Measurements from ENCODE around the gene NET1.
"Not testable (repeated sequence)": the region's sequence is repeated elsewhere in the genome, so short reads cannot be mapped to it uniquely, and the experiment has no call there.

NET1 gene

GRCh38 chr10:5461914-5462840, 49.8 kb downstream of the NET1 start:
- no peak for DNase-seq (ENCODE audit: low read depth in 2 of 2, low spot score in 1 of 2)

DNA sequence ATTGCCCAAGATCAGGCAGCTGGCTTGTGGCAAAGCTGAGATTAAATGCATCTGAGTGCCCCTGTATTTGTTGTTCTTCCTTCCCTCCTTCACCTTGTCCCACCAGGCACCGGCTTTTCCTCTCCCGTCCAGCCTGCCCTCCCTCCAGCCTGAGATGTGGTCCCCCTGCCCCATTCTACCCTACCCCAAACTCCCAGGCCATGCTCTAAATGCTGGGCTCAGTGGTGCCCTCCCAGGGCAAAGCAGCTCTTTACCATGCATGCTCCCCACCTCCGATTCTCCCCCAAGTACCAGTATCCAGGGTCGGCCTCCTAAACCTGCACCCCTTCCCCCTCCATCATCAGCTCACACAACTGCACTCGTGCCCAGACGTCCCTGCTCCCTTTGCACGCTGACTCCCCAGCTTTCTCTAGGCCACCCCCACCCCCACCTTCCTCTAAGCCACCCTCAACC, 50.5 kb downstream of the NET1 start:
- DNase-seq (ENCODE audit: low read depth in 2 of 2, low spot score in 1 of 2), result no peak

DNA sequence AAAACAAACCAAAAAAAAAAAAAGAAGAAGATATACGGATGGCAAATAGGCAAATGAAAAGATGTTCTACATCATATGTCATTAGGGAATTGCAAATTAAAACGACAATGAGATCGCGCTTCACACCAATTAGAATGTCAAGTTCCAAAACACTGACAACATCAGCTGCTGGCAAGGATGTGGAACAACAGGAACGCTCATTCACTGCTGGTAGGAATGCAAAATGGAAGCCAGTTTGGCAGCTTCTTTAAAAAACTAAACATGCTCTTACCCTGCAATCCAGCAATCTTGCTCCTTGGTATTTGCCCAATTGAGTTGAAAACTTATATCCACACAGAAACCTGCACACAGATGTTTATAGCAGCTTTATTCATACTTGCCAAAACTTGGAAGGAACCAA, 52.2 kb downstream of the NET1 start:
- DNase-seq (ENCODE audit: low read depth in 2 of 2, low spot score in 1 of 2), result no peak

- no peak for DNase-seq (ENCODE audit: low read depth in 2 of 2, low spot score in 1 of 2)
These were observed 53.7 kb downstream of the NET1 start for GRCh38 chr10:5465976-5466450.

GRCh38 chr10:5466451-5467206, 54.3 kb downstream of the NET1 start:
- DNase-seq (ENCODE audit: low read depth in 2 of 2, low spot score in 1 of 2), result no peak

- no peak for DNase-seq (ENCODE audit: low read depth in 2 of 2, low spot score in 1 of 2)
These were observed 54.8 kb downstream of the NET1 start for GRCh38 chr10:5467207-5467535.

DNA sequence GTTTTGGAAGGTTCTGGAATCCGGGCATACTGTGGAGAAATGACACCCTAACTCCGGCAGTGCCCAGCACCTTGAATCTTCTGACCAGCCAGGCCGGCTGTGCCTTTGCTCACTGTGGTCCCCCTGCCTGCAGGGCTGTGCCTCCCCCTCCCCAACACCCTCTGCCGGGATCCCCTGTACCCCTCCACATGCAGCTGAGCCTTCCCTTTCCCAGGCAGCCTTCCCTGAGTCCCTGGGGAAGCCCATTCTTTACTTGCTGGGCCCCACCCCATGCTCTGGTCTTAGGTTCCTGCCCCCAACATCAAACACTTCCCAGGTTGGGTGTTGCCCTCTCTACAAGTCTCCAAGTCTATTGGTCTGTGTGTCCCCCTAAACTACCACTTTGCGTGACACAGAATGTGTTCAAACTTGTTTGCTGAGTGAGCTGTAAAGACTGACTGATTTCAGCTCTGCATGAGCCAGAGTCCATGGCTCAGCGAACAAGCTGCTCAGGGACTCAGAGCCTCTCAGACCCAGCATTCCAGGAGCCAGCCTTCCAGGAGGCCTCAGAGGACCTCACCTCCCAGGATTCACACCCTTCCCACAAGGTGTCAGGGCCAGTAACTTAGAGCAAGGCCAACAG, 55.4 kb downstream of the NET1 start:
- no peak for DNase-seq (ENCODE audit: low read depth in 2 of 2, low spot score in 1 of 2)

DNA sequence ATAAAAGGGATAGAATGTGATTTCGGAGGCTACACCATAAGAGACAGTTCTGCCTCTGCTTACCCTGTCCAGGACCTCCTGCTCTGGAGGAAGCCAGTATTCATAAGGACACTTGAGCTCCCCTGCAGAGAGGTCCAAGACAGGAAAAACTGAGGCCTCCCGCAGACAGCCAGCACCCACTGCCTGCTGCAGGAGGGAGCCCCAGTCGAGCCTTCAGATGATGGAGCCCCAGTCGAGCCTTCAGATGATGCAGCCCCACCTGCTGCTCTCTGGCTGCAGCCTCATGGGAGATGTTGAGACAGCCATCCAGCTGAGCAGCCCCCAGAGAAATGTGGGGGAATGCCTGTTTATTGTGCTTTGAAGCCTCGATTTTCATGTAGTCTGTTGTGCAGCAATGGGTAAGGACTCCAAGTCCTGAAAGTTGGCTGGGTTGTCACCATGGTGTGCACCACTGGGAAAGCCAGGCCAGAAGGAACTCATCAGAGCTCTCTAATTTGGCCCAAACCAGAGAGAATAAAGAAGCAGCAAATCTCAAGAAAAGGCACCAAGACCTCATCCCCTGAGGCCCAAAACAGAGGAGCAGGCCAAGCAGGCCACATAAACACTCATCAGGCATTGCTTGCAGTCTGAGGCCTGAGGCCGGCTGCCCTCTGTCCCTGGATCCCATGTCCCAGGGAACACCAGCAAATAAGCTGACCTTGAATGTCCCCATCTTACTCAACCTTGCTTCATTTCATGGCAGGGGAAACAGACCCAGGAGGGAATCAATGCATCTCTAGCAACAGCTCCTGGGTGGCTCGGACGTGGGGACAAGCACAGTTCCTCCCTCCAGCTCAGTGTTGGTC, 56.1 kb downstream of the NET1 start:
- no peak for DNase-seq (ENCODE audit: low read depth in 2 of 2, low spot score in 1 of 2)

- no peak for DNase-seq (ENCODE audit: low read depth in 2 of 2, low spot score in 1 of 2)
These were observed 57.1 kb downstream of the NET1 start for GRCh38 chr10:5469353-5470061.

DNA sequence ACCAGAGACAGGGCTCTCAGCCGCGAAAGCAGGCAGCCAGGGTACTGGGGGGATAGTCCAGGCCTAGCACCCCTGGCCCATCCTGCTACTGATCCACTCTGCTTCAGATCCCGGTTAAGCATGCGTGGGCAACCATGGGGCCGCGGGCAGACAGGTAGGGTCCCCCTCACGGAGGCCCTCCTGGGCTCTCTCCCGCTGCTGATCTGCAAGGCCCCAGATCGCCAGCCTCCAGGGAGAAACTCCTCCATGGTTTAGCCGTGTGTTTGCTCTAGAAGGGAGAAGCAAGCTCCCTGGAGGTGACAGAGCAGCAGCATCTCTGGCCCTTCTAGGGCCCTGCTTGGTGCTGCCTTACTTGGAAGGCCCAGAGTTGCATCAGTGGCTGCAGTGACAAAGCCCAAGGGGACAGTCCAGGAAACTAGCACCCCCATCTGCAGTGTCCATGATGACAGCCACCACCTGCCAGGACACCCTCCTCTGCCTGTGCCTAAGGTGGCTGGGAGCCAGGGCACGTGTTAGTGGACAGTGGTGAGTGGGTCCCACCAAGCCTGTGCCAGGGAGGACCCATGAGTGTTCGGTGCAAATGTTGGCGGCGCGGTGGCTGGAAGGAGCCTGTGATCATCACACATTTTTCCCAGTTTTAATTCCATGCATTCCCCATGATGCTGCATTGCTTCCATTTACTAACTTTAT, 57.9 kb downstream of the NET1 start:
- DNase-seq (ENCODE audit: low read depth in 2 of 2, low spot score in 1 of 2), result no peak

- not testable (repeated sequence) for DNase-seq (ENCODE audit: low read depth in 2 of 2, low spot score in 1 of 2)
These were observed 62.3 kb downstream of the NET1 start for GRCh38 chr10:5474642-5475041.

DNA sequence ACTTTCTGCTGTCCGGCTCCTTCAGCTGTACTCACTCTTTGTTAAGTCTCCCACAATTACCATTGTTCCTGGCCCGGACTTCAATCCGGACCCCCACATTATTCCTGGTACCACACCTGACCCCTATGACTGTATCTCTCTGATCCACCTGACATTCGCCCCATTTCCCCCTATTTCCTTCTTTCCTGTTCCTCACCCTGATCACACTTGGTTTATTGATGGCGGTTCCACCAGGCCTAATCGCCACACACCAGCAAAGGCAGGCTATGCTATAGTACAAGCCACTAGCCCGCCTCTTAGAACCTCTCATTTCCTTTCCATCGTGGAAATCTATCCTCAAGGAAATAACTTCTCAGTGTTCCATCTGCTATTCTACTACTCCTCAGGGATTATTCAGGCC, 62.7 kb downstream of the NET1 start:
- not testable (repeated sequence) for DNase-seq (ENCODE audit: low read depth in 2 of 2, low spot score in 1 of 2)

- DNase-seq (ENCODE audit: low read depth in 2 of 2, low spot score in 1 of 2), result not testable (repeated sequence)
These were observed 63.8 kb downstream of the NET1 start for GRCh38 chr10:5475974-5476807.

- no peak for DNase-seq (ENCODE audit: low read depth in 2 of 2, low spot score in 1 of 2)
These were observed 64.7 kb downstream of the NET1 start for GRCh38 chr10:5476918-5477525.

GRCh38 chr10:5477948-5478693, 65.8 kb downstream of the NET1 start:
- DNase-seq (ENCODE audit: low read depth in 2 of 2, low spot score in 1 of 2), result no peak

- no peak for DNase-seq (ENCODE audit: low read depth in 2 of 2, low spot score in 1 of 2)
These were observed 66.4 kb downstream of the NET1 start for GRCh38 chr10:5478694-5479305.

GRCh38 chr10:5479481-5480161, 67.3 kb downstream of the NET1 start:
- no peak for DNase-seq (ENCODE audit: low read depth in 2 of 2, low spot score in 1 of 2)
